OCI-LY3 (cell line): ENCODE data around the gene SLC10A6.

Experiments
- H2AFZ ChIP-seq: fragments of 200-600, 300-600 bp; shearing (Covaris generic); 2 replicates; pipeline ENCODE4 v1.6.0; 2014; ENCODE audit warnings: antibody characterized with exemption, low read depth, low read length
- H3K27ac ChIP-seq: fragments of 200-600, 300-600 bp; sonication (generic); 2 replicates; pipeline ENCODE4 v1.5.1; 2014; ENCODE audit warnings: mild to moderate bottlenecking, low read length, moderate library complexity, mixed read lengths
- H3K27me3 ChIP-seq: fragments of 200-600, 300-600 bp; sonication (generic); 2 replicates; pipeline ENCODE4 v1.6.1; 2014; ENCODE audit warnings: low read depth, low read length, mixed read lengths
- H3K36me3 ChIP-seq: fragments of 200-600, 300-600 bp; sonication (generic); replicated peaks from 2 replicates; pipeline ENCODE3; 2014; ENCODE audit warnings: low read depth, low read length, mixed read lengths
- H3K4me1 ChIP-seq: fragments of 300-600, 200-600 bp; sonication (generic); 2 replicates; pipeline ENCODE4 v1.6.1; 2014; ENCODE audit warnings: low read length, mixed read lengths
- H3K4me2 ChIP-seq: fragments of 200-600, 300-600 bp; sonication (generic); 2 replicates; pipeline ENCODE4 v1.6.1; 2014; ENCODE audit warnings: low read length, mixed read lengths
- H3K4me3 ChIP-seq: fragments of 300-600, 200-600 bp; sonication (generic); 2 replicates; pipeline ENCODE4 v1.5.1; 2014; ENCODE audit warnings: antibody characterized with exemption, mild to moderate bottlenecking, low read length, moderate library complexity
- H3K79me2 ChIP-seq: fragments of 300-600, 200-600 bp; shearing (Covaris generic); 2 replicates; pipeline ENCODE4 v1.6.1; 2014; ENCODE audit warnings: mild to moderate bottlenecking, low read length, mixed read lengths
- H3K9ac ChIP-seq: fragments of 300-600, 200-600 bp; shearing (Covaris generic); 2 replicates; pipeline ENCODE4 v1.6.0; 2014; ENCODE audit warnings: mild to moderate bottlenecking, low read length, moderate library complexity
- H3K9me3 ChIP-seq: fragments of 200-600, 300-600 bp; shearing (Covaris generic); 2 replicates; pipeline ENCODE4 v1.6.1; 2014; ENCODE audit warnings: low read length, mixed read lengths; ENCODE audit not compliant: insufficient read depth
- H4K20me1 ChIP-seq: fragments of 200-600, 300-600 bp; sonication (generic); 2 replicates; pipeline ENCODE4 v1.6.1; 2016; ENCODE audit warnings: low read length, mixed read lengths; ENCODE audit not compliant: insufficient read depth
- CTCF ChIP-seq: fragments of 200-600, 300-600 bp; sonication (generic); IDR thresholded peaks from 2 replicates; pipeline ENCODE4 v1.5.1; 2014; ENCODE audit warnings: antibody characterized with exemption, low read length, low read depth
- EZH2phosphoT487 ChIP-seq: fragments of 200-600 bp; shearing (Covaris generic); IDR thresholded peaks from 2 replicates; pipeline ENCODE4 v1.6.1; 2018; ENCODE audit warnings: antibody characterized with exemption, mixed run types, low read depth

Gene SLC10A6

GRCh38 chr4:86837691-86838503 lies 11.3 kb downstream of the SLC10A6 start:
- Histone ChIP-seq H3K4me1 (no peaks in the 10 kb centered on the region), H3K9me3 (no peaks in the 10 kb centered on the region), H3K4me2 (no peak overlapping the region), H3K27me3 (no peaks in the 10 kb centered on the region), H2AFZ (no peak overlapping the region), H3K4me3 (no peak overlapping the region), H3K27ac (no peak overlapping the region), H3K79me2 (no peaks in the 10 kb centered on the region), H4K20me1 (no peaks in the 10 kb centered on the region), H3K9ac (no peak overlapping the region), H3K36me3 (no peaks in the 10 kb centered on the region)
- TF ChIP-seq CTCF (no peak), EZH2phosphoT487 (no peak)

GRCh38 chr4:86835677-86836076 lies 13.5 kb downstream of the SLC10A6 start:
- TF ChIP-seq CTCF (no peak), EZH2phosphoT487 (no peak)
- no peaks in the 10 kb centered on the region for H3K36me3 ChIP-seq
- H4K20me1 ChIP-seq = no peaks in the 10 kb centered on the region
- H3K27ac ChIP-seq = no peak overlapping the region
- H3K9me3 ChIP-seq = no peaks in the 10 kb centered on the region
- H3K9ac ChIP-seq = no peak overlapping the region
- H3K27me3 ChIP-seq = no peaks in the 10 kb centered on the region
- H3K4me3 ChIP-seq = no peak overlapping the region
- no peak overlapping the region for H2AFZ ChIP-seq
- H3K79me2 ChIP-seq = no peaks in the 10 kb centered on the region
- no peaks in the 10 kb centered on the region for H3K4me1 ChIP-seq
- no peak overlapping the region for H3K4me2 ChIP-seq

GRCh38 chr4:86834901-86835300 lies 14.3 kb downstream of the SLC10A6 start:
- no peak overlapping the region for H3K9ac ChIP-seq
- H3K79me2 ChIP-seq = no peaks in the 10 kb centered on the region
- H3K27ac ChIP-seq = no peak overlapping the region
- no peaks in the 10 kb centered on the region for H3K9me3 ChIP-seq
- no peak overlapping the region for H2AFZ ChIP-seq
- no peaks in the 10 kb centered on the region for H3K36me3 ChIP-seq
- H3K4me1 ChIP-seq = no peaks in the 10 kb centered on the region
- no peaks in the 10 kb centered on the region for H4K20me1 ChIP-seq
- no peaks in the 10 kb centered on the region for H3K27me3 ChIP-seq
- no peak overlapping the region for H3K4me3 ChIP-seq
- TF ChIP-seq EZH2phosphoT487 (no peak), CTCF (no peak)
- H3K4me2 ChIP-seq = no peak overlapping the region

GRCh38 chr4:86833615-86834014 lies 15.6 kb downstream of the SLC10A6 start:
- Histone ChIP-seq H3K4me3 (no peak overlapping the region), H3K9me3 (no peaks in the 10 kb centered on the region), H3K27ac (no peak overlapping the region), H3K9ac (no peak overlapping the region), H3K79me2 (no peaks in the 10 kb centered on the region), H2AFZ (no peak overlapping the region), H4K20me1 (no peaks in the 10 kb centered on the region), H3K4me1 (no peaks in the 10 kb centered on the region), H3K4me2 (no peak overlapping the region), H3K27me3 (no peaks in the 10 kb centered on the region), H3K36me3 (no peaks in the 10 kb centered on the region)
- TF ChIP-seq CTCF (no peak), EZH2phosphoT487 (no peak)
